ENCODE data around the gene ERBIN.
"Not testable (repeated sequence)": the region's sequence is repeated elsewhere in the genome, so short reads cannot be mapped to it uniquely, and the experiment has no call there.

Gene ERBIN

DNA sequence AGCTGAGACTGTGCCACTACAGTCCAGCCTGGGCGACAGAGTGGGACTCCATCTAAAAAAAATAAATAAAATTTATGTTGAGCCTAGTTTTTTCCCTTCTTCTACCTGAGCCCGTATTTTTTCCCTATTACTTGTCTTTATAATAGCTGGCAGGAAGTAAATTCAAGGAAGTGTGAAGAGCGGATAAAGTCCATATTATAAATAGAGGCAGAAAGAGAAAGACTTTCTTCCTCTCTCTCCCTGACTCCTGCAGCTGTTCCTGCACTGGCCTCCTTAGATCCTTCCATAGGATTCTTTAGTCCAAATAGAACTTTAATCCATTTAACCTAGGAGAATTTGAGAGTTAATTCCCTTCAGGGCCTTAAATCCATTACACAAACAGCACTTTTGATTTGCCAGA, 10.3 kb upstream of the ERBIN start:
- DNase-seq: no peak

DNA sequence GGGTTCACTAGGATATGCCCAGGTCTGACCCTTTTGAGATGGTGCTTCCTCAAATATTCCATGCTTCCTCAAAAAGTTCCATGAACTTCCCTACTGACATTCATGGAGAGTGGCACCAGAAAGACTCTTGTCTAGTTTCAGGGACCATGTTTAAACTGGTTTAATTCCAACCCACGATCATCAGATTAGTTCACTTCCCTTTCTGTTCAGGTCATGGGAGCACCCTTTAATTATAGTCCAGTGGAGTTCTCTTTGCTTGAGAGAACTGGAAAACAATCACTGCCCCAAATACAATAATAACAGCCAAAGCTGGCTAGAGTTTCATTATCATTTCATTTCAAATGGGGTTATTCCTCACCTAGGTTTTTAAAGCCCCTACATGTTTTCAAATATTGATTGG, 9.7 kb upstream of the ERBIN start:
- no peak for DNase-seq

DNA sequence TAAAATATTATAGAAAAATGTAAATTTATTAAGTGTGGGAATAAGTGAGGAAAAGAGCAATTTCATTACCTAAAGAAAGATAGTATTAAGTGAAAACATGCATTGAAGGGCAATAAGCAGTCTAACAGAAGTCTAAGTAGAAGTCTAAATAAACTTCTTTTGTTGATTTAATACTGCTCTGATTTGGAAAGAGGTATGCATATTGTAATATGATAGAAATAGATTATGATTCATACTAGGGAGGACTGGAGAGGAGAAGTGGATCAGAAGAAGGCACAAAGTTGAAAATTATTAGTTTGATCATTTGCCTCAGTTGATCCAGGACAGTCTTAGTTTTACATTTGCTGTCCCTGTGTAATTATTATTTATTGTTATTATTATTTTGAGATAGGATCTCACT, 6.6 kb upstream of the ERBIN start:
- DNase-seq: no peak

DNA sequence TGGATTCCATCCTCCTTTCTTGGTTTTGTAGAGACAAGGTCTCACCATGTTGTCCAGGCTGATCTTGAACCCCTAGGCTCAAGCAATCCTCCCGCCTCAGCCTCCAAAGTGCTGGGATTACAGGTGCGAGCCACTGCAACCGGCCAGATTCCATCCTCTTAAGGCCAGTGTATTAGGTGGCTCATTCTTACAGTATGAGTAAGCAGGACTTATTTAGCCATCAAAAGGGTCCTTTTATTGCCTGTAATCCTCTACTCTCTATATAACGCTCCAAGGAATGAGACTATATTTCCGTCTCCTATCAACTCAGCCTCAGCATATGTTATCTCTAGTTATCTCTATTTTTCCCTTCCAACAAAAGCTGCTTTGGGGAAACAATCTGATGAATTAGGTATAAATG, 3.0 kb upstream of the ERBIN start:
- no peak for DNase-seq

DNA sequence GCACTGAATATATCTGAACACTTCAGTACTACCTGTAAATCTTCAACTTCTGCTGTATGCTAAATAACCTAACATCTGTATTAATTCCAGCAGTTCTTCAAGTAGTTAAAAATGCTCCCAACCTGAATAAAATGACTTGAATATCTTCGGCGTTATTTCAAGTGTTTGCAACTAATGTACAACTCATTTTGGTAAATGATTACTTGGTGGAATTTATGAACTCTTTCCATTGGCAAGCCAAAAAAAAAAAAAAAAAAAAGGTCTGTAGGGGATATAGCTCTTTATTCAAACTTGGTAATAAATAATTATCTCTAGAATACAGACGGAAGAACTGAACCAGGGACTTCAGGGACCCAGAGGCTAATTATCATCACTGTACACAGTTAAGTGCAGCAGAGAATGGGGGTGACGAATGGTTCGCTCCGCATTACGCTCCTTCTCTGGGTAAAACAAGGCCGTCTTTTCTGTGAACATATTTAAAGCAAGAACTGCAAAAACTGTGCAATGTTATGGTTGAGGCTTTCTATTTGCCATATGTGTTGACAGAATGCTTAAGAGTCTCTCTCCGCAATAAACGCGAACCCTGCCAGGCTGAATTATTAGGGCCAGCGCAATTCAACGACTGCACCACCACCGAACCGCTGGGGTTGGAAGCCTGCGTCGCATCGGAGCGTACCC, 1.9 kb upstream of the ERBIN start:
- peak in 1 of 2 experiments; percentile 34 for DNase-seq

DNA sequence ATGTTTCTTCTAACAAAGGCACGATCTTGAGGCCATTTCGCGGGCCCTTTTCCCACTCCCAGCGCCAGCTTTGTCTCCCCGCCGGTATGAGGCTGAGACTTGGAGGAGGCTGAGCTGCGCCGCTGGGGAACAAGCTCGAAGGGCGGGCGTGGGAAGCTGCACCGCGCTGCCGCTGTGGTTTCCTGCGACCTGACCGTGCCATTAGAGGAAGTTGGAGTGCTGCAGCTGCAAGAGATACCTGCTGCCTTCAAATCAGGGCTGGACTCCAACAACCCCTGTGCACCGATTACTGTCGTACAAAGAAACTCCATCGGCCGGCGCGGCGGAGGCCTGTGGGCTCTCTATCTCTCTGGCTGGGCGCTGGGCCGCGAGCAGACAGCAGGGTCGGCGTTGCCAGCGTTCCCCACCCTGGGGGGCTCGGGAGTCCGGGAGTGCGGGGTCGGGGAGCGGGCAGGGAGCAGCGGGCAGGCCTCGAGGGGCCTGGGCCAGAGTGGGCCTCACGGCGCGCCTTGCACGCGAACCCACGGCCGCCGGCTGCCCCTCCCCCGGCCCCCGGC, 1.3 kb upstream of the ERBIN start:
- peak; percentile 31 to 71 for DNase-seq

DNA sequence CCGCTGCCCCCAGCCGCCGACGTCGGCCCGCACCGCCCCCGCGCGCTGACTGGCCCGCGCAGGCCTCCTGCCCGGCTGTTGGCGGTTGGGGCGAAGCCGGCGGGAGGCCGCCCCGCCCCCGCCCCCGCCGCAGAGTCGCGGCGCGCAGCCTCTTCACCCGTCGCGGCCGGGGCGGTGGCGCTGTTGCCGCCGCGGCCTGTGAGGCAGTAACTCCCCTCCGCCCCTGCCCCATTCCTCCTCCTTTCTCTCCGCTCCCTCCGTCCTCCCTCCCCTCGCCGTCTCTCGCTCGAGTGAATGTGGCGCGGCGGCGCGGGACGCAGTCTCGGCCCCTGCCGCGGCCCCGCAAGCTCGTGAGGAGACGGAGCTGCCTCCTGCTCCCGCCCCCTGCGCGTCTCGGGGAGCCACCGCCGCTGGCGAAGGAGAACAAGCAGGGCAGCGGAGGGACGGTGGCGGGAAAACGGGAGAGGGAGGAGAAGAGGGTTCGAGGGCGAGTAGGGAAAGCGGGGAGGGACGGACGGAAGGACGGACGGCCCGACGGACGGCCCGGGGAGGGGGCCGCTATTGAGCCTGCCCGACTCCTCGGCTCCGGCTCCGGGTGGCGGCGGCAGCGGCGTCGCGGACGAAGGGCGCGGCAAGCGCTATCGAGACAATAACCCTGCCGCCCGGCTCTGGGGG, 637 bp upstream of the ERBIN start:
- DNase-seq: peak; percentile 71 to 87

DNA sequence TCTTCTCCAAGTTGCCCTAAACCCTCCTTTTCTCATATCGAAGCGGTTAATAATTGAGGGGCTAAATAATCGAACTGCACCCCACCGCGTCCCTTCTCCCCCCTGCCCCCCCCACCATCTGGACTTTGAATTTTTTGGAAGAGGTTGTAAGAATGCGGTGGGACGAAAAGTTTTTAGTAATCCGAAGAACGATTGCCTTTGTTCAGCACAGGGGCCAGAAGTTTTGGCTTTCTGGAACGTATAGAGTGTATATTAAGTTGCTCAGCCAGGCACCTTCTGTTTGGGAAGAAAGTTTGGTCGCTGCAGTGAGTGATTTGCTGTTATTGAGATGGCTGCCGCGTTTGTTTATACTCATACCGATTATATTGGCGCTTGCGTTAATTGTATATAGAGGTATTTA, 518 bp downstream of the ERBIN start:
- DNase-seq: peak in 1 of 2 experiments; percentile 5

DNA sequence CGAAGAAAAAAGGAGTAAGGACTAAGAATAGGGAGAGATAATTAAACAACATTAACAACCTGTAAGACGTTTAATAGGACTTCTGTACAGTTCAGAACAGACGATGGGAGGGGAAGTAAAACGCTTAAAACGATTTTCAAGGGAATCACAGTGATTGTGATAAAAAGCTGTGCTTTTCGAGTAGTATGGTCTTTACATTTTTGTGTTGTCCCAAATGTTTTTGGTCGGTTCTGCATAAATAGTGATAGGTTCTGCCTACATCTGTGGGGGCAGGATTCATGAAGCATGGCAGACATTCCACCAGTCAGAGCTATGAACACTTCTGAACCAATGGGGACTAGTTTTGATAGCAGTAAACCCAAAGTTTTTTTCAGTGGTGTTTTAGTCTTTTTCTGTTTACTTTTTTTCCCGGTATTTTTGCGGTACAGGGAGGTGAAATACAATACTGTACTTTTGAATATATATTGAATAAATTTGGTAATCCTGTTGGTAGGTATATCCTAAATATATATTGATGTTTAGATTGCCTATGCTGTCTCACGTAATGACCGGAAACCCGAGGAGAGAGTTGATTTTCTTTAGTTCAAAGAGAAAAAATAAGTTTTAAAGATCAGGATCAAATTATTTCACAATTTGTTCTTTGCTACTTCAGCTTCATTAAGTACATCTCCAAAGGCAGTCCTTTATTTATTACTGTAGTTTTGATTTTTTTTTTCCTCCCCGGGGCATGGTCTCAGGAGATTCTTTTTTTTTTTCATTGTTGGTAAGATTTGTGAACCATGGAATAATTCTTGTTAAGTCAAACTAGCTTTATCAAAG, 1.3 kb downstream of the ERBIN start:
- peak in 1 of 2 experiments; percentile 2 for DNase-seq

DNA sequence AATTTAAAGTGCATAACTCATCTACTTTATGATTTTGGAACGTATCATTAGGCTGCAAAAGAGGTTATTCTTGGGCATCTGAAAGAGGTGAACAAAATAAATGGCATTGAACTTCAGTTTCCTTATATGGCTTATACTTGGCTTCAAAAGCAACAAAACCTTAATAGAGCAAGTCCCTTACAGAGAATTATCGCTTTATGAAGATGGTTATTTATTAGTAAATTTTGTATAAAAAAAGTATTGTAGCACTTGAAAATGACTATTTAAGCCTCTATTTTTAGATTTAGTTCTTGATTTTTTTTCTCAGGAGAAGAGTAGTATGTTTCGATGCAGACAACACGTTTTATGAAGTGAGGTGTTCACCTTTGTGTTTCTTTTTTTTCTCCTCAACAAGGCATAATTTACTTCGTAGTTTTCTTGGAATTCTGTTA, 2.0 kb downstream of the ERBIN start:
- DNase-seq: no peak

DNA sequence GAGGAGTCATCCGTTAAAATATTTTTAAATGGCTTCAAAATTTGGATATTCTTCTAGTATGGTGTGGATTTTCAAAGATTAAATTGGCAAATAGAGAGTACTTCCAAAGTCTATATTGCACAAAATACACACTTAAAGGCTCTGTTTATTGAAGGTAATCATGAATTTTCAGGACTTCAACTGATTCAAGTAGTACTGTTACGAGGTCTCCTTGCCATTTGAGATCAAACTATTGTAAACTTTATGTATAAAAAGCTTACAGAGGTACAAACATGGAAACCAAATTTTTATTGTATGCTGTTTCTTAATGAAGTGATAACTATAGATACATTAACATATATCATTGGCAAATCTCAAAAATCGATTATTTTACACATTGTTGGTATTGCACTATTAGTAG, 2.5 kb downstream of the ERBIN start:
- DNase-seq: no peak

DNA sequence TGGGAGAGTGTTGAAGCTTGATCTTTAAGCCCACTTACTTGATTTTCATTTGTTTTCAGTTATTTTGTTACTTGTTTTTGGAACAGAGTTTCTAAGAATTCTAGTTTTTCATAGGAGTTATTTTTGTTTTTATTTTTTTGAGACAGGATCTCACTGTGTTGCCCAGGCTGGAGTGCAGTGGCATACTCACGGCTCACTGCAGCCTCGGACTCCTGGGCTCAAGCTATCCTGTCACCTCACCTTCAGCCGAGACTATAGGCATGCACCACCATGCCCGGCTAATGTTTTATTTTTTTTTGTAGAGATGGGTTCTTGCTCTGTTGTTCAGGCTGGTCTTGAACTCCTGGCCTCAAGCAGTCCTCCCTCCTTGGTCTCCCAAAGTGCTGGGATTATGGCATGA, 6.3 kb downstream of the ERBIN start:
- DNase-seq: no peak

DNA sequence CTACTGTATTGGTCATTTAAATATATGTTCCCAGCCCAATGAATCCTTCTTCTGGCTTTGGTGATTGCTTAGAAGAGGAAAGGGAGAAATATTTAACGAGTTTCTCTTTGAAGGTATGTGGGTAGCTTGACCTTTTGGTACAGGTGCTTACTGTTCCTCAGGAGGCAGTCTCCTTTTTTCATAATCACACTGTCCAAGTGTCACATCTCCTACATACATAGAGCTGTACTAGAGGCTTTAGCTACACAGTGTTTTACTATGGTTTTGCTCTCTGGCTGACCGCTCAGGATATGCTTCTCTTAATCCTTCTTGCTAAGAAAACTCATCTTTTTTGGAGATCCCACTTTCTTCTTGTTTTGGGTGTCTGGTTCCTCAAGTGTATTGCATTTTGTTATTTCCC, 6.9 kb downstream of the ERBIN start:
- DNase-seq: no peak

DNA sequence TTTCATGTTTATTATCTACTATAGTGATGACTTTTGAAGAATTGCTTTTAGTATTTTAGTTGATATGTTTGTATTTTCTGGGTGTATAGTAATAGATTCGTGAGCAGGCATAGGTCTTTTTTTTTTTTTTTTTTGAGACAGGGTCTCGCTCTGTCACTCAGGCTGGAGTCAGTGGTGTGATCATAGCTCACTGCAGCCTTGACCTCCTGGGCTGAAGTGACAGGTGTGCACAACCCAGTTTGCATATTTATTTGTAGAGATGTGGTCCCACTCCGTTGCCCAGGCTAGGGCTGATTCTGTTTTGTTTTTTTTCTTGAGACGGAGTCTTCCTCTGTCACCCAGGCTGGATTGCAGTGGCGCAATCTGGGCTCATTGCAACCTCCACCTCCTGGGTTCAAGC, 11.9 kb downstream of the ERBIN start:
- peak in 1 of 2 experiments; percentile 2 for DNase-seq

DNA sequence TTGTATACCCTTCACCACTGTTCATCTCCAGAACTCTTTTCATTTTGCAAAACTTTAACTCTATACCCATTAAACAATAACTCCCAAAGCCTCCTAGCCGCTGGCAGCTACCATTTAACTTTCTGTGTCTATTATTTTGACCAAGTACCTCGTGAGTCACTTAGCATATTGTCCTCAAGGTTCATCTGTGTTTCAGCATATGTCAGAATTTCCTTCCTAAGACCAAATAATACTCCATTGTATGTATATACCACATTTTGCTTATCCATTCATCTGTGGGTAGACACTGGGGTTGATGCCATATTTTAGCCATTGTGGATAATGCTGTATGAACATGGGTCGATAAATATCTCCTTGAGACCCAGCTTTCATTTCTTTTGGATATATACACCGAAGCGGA, 17.4 kb downstream of the ERBIN start:
- no peak for DNase-seq

DNA sequence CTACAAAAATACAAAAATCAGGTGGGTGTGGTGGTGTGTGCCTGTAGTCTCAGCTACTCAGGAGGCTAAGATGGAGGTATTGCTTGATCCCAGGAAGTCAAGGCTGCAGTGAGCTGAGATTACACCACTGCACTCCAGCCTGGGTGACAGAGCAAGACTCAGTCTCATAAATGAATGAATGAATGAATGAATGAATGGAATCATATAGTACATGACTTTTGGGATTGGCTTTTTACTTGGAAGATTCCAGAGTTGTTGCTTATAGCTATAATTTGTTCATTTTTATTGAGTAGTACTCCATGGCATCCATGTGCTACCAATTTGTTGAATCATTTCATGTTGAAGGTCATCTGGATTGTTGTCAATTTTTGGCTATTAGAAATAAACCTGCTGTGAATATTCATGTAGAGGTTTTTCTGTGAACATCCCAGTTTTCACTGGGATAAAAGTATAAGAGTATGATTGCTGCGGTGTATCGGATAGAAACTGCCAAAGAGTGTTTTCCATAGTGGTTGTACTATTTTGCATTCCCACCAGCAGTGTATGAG, 19.9 kb downstream of the ERBIN start:
- no peak for DNase-seq

DNA sequence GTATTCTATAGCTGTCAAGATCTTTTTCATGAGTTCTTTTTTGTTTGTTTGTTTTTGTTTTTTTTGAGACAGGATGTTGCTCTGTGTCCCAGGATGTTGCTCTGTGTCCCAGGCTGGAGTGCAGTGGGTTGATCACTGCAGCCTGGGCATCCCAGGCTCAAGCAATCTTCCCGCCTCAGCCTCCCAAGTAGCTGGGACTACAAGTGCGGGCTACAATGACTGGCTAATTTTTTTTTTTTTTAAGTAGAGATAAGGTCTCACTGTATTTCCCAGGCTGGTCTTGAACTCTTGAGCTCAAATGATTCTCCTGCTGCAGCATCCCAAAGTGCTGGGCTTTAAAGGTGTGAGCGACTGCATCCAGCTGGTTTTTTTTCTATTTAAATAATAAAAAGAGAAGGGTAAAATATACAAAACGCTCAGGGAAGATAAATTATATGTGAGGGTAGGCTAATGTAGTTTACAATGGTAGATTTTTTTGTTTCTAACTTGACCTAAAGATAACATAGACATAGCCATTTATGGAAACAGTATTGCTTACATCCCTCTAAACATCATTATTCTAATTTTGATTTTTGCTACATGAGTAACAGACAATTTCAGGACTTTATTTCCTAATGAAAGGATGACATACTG, 21.9 kb downstream of the ERBIN start:
- DNase-seq: no peak

DNA sequence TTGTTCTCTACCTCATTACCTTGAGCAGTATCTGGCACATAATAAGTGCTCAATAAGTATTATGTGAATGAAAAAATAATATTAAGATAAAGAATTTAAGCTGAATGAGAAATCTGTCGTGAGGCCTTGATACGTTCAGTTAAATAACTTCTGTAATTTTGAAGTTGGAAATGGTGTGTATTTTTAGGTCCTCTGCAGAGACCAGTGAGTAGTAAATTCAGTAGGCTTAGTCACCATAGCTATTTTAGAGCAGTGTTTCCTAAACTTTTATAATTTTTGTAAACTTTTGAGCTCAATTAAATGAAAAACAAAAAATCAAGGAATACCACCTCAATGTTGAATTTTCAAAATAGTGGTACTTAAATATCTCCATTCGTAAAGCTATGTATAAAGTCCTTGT, 25.0 kb downstream of the ERBIN start:
- no peak for DNase-seq

DNA sequence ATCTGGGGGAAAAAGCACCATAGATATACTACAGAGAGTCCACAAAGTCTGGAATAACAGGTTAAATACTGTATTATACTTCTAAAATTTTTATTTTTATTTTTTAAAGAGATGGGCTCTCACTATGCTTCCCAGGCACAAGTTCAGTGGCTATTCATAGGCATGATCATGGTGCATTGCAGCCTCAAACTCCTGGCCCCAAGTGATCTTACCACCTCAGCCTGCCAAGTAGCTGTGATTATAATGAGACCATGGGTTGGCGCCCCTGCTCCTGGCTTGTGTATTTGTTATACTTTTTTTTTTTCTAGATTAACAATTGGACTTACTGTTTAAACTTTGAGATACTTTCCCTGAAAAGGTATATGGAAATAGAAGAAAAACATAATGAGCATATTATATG, 25.9 kb downstream of the ERBIN start:
- no peak for DNase-seq

DNA sequence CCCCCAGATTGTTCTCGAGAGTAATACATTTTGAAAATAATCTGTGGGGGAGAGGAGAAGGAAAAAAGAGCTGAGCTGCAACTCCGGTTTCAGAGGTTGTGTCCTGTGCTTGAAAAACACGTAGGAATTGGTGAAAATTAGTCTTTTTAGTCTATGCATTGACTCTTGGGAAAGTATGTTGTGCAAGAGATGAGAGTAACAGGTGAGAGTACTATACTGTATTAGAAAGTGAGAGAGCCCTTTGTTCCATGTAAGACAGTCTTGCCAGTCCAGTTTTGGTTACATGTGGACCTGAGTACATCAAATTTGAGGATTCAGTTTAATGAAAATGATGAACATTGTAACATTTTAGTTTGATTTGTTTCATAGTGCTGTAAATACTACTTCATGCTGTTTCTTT, 27.8 kb downstream of the ERBIN start:
- no peak for DNase-seq

DNA sequence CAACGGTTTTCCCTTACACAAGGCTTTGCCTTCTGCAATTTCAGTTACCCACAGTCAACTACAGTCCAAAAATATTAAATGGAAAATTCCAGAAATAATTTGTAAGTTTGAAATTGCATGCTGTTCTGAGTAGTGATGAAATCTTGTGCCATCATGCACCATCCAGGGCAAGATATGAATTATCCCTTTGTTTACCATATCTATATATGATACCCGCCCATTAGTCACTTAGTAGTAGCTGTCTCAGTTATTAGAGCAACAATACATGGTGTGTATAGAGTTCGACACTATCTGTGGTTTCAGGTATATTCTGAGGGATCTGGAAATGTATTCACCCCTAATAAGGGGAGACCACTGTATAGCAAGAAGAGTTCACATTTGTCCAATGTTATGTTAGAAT, 29.4 kb downstream of the ERBIN start:
- DNase-seq: no peak

DNA sequence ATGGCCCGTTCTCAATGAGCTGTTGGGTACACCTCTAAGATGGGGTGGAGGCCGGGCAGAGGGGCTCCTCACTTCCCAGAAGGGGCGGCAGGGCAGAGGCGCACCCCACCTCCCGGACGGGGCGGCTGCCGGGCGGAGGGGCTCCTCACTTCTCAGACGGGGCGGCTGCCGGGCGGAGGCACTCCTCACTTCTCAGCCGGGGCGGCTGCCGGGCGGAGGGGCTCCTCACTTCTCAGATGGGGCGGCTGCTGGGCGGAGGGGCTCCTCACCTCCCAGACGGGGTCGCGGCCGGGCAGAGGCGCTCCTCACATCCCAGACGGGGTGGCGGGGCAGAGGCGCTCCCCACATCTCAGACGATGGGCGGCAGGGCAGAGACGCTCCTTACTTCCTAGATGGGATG, 31.3 kb downstream of the ERBIN start:
- not testable (repeated sequence) for DNase-seq

DNA sequence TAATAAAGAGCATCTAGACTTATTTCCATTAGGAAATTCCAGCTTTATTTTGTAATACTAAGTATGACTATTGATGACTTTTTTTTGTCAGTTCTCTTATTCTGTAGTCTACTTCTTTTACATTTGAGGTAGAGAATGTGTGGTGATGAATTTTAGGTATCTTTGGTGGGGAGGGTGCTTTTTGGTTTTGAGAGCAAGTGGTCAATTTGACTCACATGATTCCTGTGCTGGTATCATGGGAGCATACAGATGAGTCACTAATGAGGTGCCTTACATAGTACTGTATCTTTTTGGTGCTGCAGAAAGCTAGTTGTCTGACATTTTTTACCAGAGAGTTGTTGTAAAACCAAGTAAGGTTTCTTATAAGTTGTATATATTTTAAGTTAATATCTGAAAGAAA, 35.3 kb downstream of the ERBIN start:
- DNase-seq: no peak

Measured in NCI-H526 (cell line).